Esophagus muscularis mucosa (tissue), 4 donors: ENCODE measurements around the gene TMEM132A.

Experiments
- CTCF ChIP-seq, 3 experiments: fragments of 200-600 bp in 2 of 3; fragments of 450-650 bp in 1 of 3; sonication (generic) in 2 of 3; IDR thresholded peaks; one replicate each; pipeline ENCODE4 v1.5.1; 2017 to 2019; ENCODE audit warnings: antibody characterized with exemption in 3 of 3, mild to moderate bottlenecking in 2 of 3, moderate library complexity in 1 of 3
- EP300 ChIP-seq: sonication (generic); formaldehyde crosslinking; IDR thresholded peaks from one replicate; pipeline ENCODE4 v1.6.1; 2017; ENCODE audit warnings: antibody characterized with exemption
- POLR2A ChIP-seq: fragments of 450-650 bp; IDR thresholded peaks from one replicate; pipeline ENCODE4 v1.6.1; 2017; ENCODE audit warnings: antibody characterized with exemption, moderate library complexity, mild to moderate bottlenecking, low read depth
- POLR2AphosphoS5 ChIP-seq, 2 donors: sonication (generic); formaldehyde crosslinking; IDR thresholded peaks; one replicate each; pipeline ENCODE4 v1.6.1; 2017; ENCODE audit warnings: antibody characterized with exemption in 2 of 2

- TF ChIP-seq CTCF (IDR thresholded peaks at IDR 0.05), result peak; percentile 30 to 42 (median 31)
- TF ChIP-seq POLR2A, result no peak
- TF ChIP-seq POLR2AphosphoS5 (IDR thresholded peaks at IDR 0.05), result peak; percentile 29 to 43
- TF ChIP-seq EP300, result no peak
These were observed 8.9 kb upstream of the TMEM132A start for GRCh38 chr11:60915248-60915914.
